ENCODE results near the gene HTR1A. TPM values are rescaled to one million over a fixed set of nuclear protein-coding genes. Genes with fewer than 3 reads are reported as not detected.

HTR1A gene
- total and polyA plus RNA-seq, 8 donors = 0.35 TPM; not detected in 7

DNA sequence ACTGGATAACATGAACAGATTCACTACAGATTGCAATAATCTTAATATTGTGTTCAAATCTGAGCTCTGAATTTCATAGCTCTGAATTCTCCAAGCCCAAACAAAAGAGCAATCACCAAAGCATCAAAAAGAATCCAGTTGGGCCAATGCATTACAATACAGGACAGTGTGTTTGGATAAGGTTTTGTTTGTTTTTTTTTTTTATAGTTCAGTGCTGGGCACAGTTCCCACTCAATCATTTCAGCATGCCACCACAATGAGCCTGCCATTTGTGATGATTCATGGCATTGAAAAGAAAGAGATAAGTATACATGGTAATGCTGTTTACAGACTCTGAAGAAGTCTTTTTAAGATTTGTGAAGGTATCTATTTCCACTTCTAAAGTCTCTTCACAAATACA, 1.7 kb upstream of the HTR1A start:
- peaks cover 41 to 44% of the 10 kb centered on the region in 2 donors for H3K27me3 ChIP-seq

DNA sequence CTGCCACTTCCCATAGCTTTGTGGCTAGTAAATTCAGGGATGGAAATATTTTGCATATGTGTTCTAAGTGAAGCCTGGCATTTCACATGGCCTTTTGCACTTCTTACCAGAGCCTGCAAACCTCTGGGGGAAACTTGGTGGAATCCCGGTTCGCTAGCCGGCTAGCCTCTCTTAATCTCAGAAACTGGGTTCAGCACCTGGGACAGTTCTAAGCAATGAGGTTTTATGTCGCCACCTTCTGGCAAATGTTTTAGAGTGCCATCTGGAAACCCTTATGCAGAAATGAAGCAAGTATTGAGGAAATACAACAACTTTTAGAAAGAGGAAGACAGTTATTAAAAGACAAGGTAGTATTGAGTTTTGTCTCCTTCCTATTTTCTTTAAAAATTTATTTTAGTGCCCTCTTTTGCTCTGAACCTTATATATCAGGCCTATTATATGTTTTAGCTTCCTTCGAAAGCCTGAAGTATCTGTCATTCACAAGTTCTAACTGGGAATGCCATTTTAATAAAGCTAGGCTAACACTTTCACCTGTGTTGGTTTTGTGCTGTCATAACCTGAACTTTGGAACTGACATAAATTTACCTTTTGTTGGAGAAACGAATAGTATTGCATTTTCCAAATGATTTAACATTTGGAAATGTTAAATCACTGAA, 963 bp upstream of the HTR1A start:
- no peak overlapping the region for H3K4me3 ChIP-seq
- ATAC-seq = peak; percentile 91
- H3K36me3 ChIP-seq = no peaks in the 10 kb centered on the region
- DNase-seq = peak in 2 of 4 donors; percentile 77 to 83
- intact Hi-C loops (cut with DNase I) = no loop called here
- no peaks in the 10 kb centered on the region for H3K4me1 ChIP-seq
- TF ChIP-seq, protein P1, sequence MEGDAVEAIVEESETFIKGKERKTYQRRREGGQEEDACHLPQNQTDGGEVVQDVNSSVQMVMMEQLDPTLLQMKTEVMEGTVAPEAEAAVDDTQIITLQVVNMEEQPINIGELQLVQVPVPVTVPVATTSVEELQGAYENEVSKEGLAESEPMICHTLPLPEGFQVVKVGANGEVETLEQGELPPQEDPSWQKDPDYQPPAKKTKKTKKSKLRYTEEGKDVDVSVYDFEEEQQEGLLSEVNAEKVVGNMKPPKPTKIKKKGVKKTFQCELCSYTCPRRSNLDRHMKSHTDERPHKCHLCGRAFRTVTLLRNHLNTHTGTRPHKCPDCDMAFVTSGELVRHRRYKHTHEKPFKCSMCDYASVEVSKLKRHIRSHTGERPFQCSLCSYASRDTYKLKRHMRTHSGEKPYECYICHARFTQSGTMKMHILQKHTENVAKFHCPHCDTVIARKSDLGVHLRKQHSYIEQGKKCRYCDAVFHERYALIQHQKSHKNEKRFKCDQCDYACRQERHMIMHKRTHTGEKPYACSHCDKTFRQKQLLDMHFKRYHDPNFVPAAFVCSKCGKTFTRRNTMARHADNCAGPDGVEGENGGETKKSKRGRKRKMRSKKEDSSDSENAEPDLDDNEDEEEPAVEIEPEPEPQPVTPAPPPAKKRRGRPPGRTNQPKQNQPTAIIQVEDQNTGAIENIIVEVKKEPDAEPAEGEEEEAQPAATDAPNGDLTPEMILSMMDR (IDR thresholded peaks at IDR 0.05) = peak in 1 of 2 donors; percentile 50
- no peak overlapping the region for H3K27ac ChIP-seq
- peaks cover 45 to 46% of the 10 kb centered on the region in 2 donors for H3K27me3 ChIP-seq
- H3K9me3 ChIP-seq = no peaks in the 10 kb centered on the region

More for the DNA sequence above, 1.7 kb upstream of the HTR1A start:
- ATAC-seq (no peak), DNase-seq (no peak)
- intact Hi-C loops (cut with DNase I) = no loop called here
- no peaks in the 10 kb centered on the region for H3K9me3 ChIP-seq
- H3K36me3 ChIP-seq = no peaks in the 10 kb centered on the region
- TF ChIP-seq, protein P1 (IDR thresholded peaks at IDR 0.05) = no peak
- H3K27ac ChIP-seq = no peak overlapping the region
- no peak overlapping the region for H3K4me3 ChIP-seq
- H3K4me1 ChIP-seq = no peaks in the 10 kb centered on the region

DNA sequence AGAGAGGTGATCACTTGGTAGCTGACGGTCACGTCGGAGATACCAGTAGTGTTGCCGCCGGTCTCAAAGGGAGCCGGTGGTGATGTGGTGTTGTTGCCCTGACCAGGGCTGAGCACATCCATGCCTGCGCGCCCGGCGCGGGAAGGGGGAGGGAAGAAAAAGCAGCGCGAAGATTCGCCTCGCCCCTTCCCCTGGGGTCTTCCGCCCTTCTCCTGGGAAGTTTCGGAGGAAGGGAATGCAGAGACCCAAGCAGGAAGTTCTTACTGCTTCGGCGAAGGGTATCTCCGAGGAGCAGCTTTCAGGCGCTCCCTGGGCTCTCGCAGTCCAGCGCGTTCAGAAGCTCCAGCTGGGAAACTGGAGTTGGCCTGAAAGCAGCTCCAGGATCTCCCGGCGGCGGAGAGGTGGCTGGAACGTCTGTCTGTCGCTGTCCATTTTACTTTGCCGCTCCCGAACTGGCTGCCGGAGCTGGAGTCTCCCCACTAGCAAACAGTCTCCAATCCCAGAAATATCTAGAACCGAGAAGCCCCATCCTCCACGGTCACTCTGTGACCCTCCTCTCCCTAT, 565 bp downstream of the HTR1A start:
- Histone ChIP-seq H3K4me3 (no peak overlapping the region), H3K27me3 (peaks cover 44 to 46% of the 10 kb centered on the region in 2 donors), H3K9me3 (no peaks in the 10 kb centered on the region), H3K27ac (no peak overlapping the region), H3K4me1 (no peaks in the 10 kb centered on the region), H3K36me3 (no peaks in the 10 kb centered on the region)
- DNase-seq (peak in 2 of 4 donors; percentile 16 to 66), ATAC-seq (no peak)
- TF ChIP-seq, protein P1 (IDR thresholded peaks at IDR 0.05) = no peak
- intact Hi-C loops (cut with DNase I) = no loop called here

DNA sequence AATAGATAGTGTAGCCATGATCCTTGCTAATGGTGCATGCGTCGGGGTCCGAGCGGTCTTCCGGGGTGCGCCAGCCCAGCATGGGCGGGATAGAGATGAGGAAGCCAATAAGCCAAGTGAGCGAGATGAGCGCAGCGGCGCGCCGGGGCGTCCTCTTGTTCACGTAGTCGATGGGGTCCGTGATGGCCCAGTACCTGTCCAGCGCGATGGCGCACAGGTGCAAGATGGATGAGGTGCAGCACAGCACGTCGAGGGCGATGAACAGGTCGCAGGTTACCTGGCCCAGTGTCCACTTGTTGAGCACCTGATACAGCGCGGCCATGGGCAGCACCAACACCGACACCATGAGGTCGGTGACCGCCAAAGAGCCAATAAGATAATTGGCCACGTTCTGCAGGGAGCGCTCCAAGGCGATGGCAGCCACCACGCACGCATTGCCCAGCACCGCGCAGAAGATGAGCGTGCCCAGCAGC, 1.1 kb downstream of the HTR1A start:
- Histone ChIP-seq H3K36me3 (no peaks in the 10 kb centered on the region), H3K4me1 (no peaks in the 10 kb centered on the region), H3K4me3 (no peak overlapping the region), H3K27me3 (peaks cover 42 to 46% of the 10 kb centered on the region in 2 donors), H3K27ac (no peak overlapping the region), H3K9me3 (no peaks in the 10 kb centered on the region)
- ATAC-seq = no peak
- DNase-seq = peak in 1 of 4 donors; percentile 77
- TF ChIP-seq, protein P1 (IDR thresholded peaks at IDR 0.05) = no peak
- intact Hi-C loops (cut with DNase I) = no loop called here

DNA sequence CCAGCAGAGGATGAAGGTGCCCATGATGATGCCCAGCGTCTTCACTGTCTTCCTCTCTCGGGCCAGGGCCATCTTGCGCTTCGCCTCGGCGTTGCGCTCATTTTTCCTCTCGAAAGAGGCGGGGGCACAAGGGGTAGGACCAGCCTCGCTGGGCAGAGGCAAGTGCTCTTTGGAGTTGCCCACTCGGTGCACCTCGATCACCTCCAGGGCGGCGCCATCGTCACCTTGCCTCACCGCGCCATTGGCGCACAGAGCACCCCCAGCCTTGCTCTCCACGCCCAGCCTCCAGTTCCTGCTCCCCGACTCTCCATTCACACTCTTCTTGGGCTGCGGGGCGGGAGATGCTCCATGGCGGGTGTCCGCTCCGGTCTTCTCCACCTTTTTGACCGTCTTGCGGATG, 1.6 kb downstream of the HTR1A start:
- intact Hi-C loops (cut with DNase I) = no loop called here
- DNase-seq (peak in 1 of 4 donors; percentile 54), ATAC-seq (no peak)
- Histone ChIP-seq H3K27ac (no peak overlapping the region), H3K27me3 (peaks cover 42 to 46% of the 10 kb centered on the region in 2 donors), H3K4me1 (no peaks in the 10 kb centered on the region), H3K36me3 (no peaks in the 10 kb centered on the region), H3K9me3 (no peaks in the 10 kb centered on the region), H3K4me3 (no peak overlapping the region)
- TF ChIP-seq, protein P1 (IDR thresholded peaks at IDR 0.05) = no peak

Data from left lung (tissue), 10 donors.